IPS-15b (cell line): ENCODE measurements around the gene HSDL2.

Experiments
- H3K27me3 ChIP-seq: one replicate; pipeline ENCODE4 v1.6.1; 2013; ENCODE audit warnings: low read length; ENCODE audit not compliant: control insufficient read depth, insufficient read depth
- H3K36me3 ChIP-seq: one replicate; pipeline ENCODE4 v1.6.1; 2013; ENCODE audit warnings: low read length; ENCODE audit not compliant: control insufficient read depth, insufficient read depth
- H3K4me1 ChIP-seq: one replicate; pipeline ENCODE4 v1.6.1; 2013; ENCODE audit warnings: mild to moderate bottlenecking, low read length; ENCODE audit not compliant: control insufficient read depth, insufficient read depth
- H3K4me3 ChIP-seq: one replicate; pipeline ENCODE4 v1.5.1; 2013; ENCODE audit warnings: low read depth, low read length
- H3K9ac ChIP-seq: one replicate; pipeline ENCODE4 v1.6.1; 2013; ENCODE audit warnings: low read depth, mild to moderate bottlenecking, low read length
- H3K9me3 ChIP-seq: one replicate; pipeline ENCODE4 v1.6.1; 2013; ENCODE audit warnings: mild to moderate bottlenecking, low read length; ENCODE audit not compliant: control insufficient read depth, insufficient read depth

Gene HSDL2

DNA sequence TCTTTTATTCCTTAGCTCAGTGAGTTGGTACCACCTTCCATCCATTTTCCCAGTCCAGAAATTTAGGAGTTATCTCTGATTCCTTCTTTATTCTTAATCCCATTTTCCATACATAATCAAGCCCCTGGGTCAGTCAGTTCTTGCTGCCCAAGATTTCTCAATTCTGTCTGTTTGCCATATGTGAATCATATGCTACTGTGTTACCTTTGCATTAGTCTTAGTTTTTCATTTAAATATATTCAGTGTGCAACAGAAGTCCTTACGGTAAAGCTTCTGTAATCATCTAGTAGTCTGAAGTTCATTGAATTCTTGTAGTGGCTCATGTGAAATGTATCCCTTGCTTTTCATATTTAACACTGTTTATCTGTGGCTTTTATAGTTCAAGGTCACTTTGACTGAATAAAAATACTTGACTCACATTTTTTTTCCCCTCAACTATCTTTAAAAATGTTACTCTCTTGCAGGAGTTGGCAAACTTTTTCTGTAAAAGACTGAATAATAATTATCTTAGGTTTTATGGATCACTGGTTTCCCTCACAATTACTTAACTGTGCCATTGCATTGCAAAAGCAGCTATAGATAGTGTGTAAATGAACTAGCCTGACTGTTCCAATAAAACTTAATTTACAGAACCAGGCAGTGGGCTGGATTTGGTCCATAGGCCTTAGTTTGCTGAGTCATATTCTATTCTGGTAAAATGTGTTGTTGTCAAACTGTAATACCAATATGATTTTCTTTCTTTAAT is 113.7 kb downstream of the HSDL2 start:
- no peaks in the 10 kb centered on the region for H3K36me3 ChIP-seq
- no peaks in the 10 kb centered on the region for H3K27me3 ChIP-seq
- H3K9me3 ChIP-seq, result no peaks in the 10 kb centered on the region
- peaks cover 31% of the 10 kb centered on the region for H3K4me1 ChIP-seq
- H3K9ac ChIP-seq, result no peak overlapping the region
- H3K4me3 ChIP-seq, result no peak overlapping the region

DNA sequence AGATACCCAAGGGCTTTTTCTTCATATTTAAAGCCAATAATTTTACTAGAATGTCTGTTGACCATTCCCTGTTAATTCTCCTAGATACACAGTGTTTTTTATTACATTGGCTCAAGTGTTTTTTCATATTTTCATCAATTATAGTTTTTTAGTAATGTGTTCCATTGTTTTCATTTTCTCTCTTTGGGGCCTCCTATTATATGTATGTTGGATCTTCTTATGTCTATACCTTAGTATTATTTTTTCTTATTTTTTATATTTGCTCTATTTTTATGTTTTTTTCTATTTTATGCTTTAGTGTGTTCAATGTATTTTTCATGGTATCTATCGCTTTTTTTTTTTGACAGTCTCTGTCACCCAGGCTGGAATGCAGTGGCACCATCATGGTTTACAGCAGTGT is 114.2 kb downstream of the HSDL2 start:
- Histone ChIP-seq H3K9ac (no peak overlapping the region), H3K36me3 (no peaks in the 10 kb centered on the region), H3K9me3 (no peaks in the 10 kb centered on the region), H3K27me3 (no peaks in the 10 kb centered on the region), H3K4me3 (no peak overlapping the region), H3K4me1 (peaks cover 25% of the 10 kb centered on the region)

DNA sequence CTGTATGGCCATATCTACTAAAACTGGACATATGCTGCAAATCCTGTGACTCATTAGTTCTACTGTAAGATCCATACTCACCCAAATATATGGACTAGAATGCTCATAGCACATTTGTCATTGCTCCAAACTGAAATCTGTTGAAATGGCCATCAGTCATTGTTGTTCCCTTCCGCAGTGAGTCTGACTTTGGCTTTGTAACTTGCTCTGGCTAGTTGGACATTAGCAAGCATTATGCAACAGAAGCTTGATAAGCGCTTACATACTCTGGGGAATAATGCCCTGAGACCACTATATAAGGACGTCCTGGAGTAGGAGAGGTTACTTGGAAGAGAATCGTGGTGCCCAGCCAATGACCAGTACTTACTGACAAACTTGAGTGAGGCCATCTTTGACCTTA is 115.7 kb downstream of the HSDL2 start:
- H3K27me3 ChIP-seq, result no peaks in the 10 kb centered on the region
- H3K4me1 ChIP-seq, result peaks cover 10% of the 10 kb centered on the region
- H3K4me3 ChIP-seq, result no peak overlapping the region
- no peak overlapping the region for H3K9ac ChIP-seq
- H3K9me3 ChIP-seq, result no peaks in the 10 kb centered on the region
- H3K36me3 ChIP-seq, result no peaks in the 10 kb centered on the region

DNA sequence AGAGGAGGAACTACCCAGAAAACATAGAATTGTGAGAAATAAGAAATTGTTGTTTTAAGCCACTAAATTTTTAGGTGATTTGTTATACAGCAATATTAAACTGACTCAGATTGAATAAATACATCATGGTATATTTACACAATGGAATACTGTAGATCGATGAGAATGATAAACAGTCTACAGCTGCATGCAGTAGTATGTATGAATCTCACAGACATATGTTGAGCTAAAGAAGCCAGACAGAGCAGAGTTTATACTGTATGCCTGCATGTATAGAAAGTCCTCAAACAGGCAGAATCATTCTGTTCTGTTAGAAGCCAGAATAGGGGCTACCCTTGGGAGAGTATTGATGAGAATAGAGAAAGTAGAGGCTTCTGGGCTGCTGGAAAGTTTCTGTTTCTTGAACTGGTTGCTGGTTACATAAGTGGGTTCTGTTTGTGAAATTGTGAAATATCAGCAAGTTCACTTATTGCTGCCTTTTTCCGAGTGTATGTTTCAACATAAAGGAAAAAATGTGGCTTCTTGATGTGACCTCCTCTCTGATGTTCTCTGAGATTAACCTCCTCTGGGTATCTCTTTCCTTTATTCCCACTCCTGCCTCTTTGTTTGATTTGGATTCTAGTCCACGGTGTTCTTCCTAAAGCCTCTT is 116.3 kb downstream of the HSDL2 start:
- Histone ChIP-seq H3K4me3 (no peak overlapping the region), H3K4me1 (peaks cover 7% of the 10 kb centered on the region), H3K9ac (peak overlapping the region; percentile 8), H3K36me3 (no peaks in the 10 kb centered on the region), H3K9me3 (no peaks in the 10 kb centered on the region), H3K27me3 (no peaks in the 10 kb centered on the region)

DNA sequence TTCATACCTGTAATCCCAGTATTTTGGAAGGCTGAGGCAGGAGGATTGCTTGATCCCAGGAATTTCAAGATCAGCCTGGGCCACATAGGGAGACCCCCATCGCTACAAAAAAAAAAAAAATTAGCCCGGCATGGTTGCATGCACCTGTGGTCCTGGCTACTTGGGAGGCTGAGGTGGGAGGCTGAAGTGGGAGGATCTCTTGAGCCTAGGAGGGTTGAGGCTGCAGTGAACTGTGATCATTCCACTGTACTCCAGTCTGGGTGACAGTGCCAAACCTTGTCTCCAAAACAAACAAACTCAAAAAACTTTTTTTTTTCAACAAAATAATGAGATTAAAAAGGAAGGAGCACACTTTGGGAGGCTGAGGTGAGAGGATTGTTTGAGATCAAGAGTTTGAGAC is 120.9 kb downstream of the HSDL2 start:
- no peak overlapping the region for H3K4me3 ChIP-seq

DNA sequence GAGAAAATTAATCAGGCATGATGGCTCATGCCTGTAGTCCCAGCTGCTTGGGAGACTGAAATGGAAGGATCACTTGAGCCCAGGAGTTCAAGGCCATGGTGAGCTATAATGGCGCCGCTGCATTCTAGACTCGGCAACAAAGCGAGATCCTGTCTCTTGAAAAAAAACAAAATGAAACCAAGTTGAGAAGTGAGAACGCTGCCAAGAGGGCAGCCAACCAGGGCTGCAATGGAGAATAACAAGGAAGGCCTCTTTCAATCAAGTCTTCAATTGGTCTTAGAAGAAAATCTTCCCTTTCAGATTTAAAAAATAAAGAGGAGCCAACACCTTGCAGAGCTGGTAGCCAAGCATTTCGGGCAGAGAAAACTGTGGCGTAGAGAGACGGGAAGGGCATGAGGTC is 121.4 kb downstream of the HSDL2 start:
- peaks cover 5% of the 10 kb centered on the region for H3K4me1 ChIP-seq
- H3K4me3 ChIP-seq, result no peak overlapping the region

More for the DNA sequence above, 120.9 kb downstream of the HSDL2 start:
- Histone ChIP-seq H3K4me1 (peaks cover 7% of the 10 kb centered on the region), H3K36me3 (no peaks in the 10 kb centered on the region), H3K9me3 (no peaks in the 10 kb centered on the region), H3K27me3 (no peaks in the 10 kb centered on the region), H3K9ac (no peak overlapping the region)

DNA sequence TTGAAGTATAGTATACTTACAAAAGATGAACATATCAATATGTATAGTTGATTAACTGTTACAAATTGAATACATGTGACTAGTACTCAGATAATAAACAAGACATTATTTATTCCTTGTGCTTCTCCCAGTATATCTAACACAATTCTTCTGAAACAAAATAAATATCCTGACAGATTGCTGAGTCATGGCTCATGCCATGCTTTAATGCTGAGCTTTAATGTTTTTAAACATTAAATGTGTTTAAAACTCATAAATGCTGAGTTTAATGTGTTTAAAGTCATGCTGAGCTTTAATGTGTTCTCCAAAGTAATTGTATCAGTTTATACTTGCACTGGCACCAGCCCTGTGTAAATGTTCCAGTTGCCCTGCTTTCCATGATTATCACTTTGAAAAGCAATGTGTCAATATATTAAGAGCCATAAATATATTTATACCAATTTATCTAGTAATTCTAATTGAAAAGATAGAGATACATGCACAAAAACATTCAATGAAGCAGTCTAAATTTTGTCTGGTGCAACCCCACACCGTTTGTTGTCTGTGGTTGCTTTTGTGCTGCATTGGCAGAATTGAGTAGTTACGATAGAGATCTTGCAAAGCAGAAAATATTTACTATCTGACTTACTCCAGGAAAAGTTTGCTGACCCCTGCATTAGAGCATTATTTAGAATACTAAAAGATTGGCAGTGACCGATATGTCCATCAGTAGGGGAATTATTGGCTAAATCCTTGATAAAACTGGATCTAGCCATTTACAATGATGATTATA is 122.5 kb downstream of the HSDL2 start:
- no peak overlapping the region for H3K4me3 ChIP-seq
- H3K9ac ChIP-seq, result no peak overlapping the region
- no peaks in the 10 kb centered on the region for H3K9me3 ChIP-seq
- H3K27me3 ChIP-seq, result no peaks in the 10 kb centered on the region
- no peaks in the 10 kb centered on the region for H3K4me1 ChIP-seq
- H3K36me3 ChIP-seq, result no peaks in the 10 kb centered on the region

More for the DNA sequence above, 121.4 kb downstream of the HSDL2 start:
- H3K9me3 ChIP-seq, result no peaks in the 10 kb centered on the region
- no peak overlapping the region for H3K9ac ChIP-seq
- H3K27me3 ChIP-seq, result no peaks in the 10 kb centered on the region
- no peaks in the 10 kb centered on the region for H3K36me3 ChIP-seq

DNA sequence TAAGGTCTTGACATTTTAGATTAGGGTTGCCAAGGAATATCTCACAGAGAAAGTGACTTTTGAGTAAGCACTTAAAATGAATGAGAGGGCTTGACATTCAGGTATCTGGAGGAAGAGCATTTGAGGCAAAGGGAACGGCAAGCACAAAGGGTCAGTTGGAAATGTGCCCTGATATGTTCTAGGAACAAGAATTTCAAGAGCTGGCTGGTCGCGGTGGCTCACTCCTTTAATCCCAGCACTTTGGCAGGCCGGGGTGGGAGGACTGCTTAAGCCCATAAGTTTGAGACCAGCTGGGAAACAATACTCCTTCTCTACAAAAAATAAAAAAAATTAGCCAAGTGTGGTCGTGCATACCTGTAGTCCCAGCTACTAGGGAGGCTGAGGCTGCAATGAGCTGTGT is 123.3 kb downstream of the HSDL2 start:
- Histone ChIP-seq H3K27me3 (no peaks in the 10 kb centered on the region), H3K36me3 (no peaks in the 10 kb centered on the region), H3K4me3 (no peak overlapping the region), H3K4me1 (no peaks in the 10 kb centered on the region), H3K9ac (no peak overlapping the region), H3K9me3 (no peaks in the 10 kb centered on the region)

DNA sequence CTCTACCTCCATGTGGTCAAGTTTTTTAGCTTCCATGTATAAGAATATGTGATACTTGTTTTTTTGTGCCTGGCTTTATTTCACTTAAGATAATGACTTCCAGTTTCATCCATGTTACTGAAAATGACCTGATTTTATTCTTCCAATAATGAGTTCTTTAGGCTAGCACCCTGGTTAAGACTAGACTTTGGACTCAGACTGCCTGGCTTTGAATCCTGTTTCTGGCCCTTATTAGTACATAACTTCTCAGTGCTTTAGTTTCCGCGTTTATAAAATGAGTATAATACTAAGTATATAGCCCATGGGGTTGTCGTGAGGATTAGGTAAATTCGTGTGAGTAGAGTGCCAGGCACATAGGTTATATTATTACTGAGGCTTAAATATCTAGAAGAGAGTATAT is 125.2 kb downstream of the HSDL2 start:
- no peaks in the 10 kb centered on the region for H3K36me3 ChIP-seq

DNA sequence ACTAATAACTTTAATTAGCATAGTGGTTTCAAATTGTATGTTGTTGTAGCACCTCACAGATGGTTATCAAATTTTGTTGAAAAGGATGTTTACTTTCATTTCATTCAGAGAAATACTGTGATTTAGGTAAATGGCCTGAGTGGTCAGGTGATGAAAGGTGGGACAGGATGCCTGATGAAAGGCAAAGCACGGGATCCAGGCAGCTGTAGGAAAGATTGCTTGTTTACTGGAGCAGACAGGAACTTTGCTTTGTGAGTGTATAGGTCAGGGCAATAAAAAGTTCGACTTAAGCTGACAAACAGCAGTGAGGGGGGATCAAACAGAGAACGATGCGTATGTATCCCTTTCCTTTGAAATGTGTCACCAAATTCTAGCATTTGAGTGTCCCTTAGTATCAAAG is 125.7 kb downstream of the HSDL2 start:
- H3K4me3 ChIP-seq, result no peak overlapping the region
- peaks cover 6% of the 10 kb centered on the region for H3K4me1 ChIP-seq
- no peaks in the 10 kb centered on the region for H3K36me3 ChIP-seq

More for the DNA sequence above, 125.2 kb downstream of the HSDL2 start:
- H3K9ac ChIP-seq, result no peak overlapping the region
- no peak overlapping the region for H3K4me3 ChIP-seq
- no peaks in the 10 kb centered on the region for H3K9me3 ChIP-seq
- peaks cover 6% of the 10 kb centered on the region for H3K4me1 ChIP-seq
- no peaks in the 10 kb centered on the region for H3K27me3 ChIP-seq

DNA sequence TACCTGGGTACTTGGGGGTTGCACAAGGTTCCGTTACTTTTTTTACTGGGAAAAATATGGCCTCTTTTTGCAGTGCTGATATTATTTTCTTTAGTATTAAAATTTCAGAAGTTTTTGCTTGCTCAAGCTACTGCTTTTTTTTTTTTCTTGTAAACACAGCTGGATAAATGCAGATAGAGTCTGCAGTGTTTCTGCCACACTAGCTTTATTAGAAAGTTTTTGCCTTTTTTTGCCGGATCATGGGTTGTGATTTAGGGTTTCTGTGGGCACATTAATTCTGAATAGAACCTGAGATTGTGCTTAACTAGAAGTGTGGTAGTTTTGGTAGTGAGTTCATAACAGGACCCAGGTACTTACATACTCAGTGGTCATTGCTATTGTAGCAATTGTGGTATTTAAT is 126.7 kb downstream of the HSDL2 start:
- Histone ChIP-seq H3K9me3 (no peaks in the 10 kb centered on the region), H3K9ac (no peak overlapping the region)

More for the DNA sequence above, 125.7 kb downstream of the HSDL2 start:
- Histone ChIP-seq H3K9ac (no peak overlapping the region), H3K9me3 (no peaks in the 10 kb centered on the region), H3K27me3 (no peaks in the 10 kb centered on the region)

More for the DNA sequence above, 126.7 kb downstream of the HSDL2 start:
- Histone ChIP-seq H3K36me3 (no peaks in the 10 kb centered on the region), H3K4me3 (no peak overlapping the region), H3K4me1 (peaks cover 6% of the 10 kb centered on the region), H3K27me3 (no peaks in the 10 kb centered on the region)
